ENCODE results near the gene MPHOSPH10.

- TF ChIP-seq, protein P1, sequence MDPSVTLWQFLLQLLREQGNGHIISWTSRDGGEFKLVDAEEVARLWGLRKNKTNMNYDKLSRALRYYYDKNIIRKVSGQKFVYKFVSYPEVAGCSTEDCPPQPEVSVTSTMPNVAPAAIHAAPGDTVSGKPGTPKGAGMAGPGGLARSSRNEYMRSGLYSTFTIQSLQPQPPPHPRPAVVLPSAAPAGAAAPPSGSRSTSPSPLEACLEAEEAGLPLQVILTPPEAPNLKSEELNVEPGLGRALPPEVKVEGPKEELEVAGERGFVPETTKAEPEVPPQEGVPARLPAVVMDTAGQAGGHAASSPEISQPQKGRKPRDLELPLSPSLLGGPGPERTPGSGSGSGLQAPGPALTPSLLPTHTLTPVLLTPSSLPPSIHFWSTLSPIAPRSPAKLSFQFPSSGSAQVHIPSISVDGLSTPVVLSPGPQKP (IDR thresholded peaks at IDR 0.05; ENCODE audit: borderline replicate concordance, low read depth, low read length) = no peak
- TF ChIP-seq, protein P2, sequence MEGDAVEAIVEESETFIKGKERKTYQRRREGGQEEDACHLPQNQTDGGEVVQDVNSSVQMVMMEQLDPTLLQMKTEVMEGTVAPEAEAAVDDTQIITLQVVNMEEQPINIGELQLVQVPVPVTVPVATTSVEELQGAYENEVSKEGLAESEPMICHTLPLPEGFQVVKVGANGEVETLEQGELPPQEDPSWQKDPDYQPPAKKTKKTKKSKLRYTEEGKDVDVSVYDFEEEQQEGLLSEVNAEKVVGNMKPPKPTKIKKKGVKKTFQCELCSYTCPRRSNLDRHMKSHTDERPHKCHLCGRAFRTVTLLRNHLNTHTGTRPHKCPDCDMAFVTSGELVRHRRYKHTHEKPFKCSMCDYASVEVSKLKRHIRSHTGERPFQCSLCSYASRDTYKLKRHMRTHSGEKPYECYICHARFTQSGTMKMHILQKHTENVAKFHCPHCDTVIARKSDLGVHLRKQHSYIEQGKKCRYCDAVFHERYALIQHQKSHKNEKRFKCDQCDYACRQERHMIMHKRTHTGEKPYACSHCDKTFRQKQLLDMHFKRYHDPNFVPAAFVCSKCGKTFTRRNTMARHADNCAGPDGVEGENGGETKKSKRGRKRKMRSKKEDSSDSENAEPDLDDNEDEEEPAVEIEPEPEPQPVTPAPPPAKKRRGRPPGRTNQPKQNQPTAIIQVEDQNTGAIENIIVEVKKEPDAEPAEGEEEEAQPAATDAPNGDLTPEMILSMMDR (conservative IDR thresholded peaks at IDR 0.05; ENCODE audit: low read depth, low read length) = no peak
- no peak for TF ChIP-seq MXI1 (IDR thresholded peaks at IDR 0.05; ENCODE audit: borderline replicate concordance, low read depth, low read length)
- no peak for TF ChIP-seq USF2 (IDR thresholded peaks at IDR 0.05; ENCODE audit: low read depth, low read length)
- no peak for TF ChIP-seq POLR2A (IDR thresholded peaks at IDR 0.05; ENCODE audit: low read depth, low read length)
- TF ChIP-seq RAD21 (IDR thresholded peaks at IDR 0.05; ENCODE audit: low read length) = no peak
- TF ChIP-seq SMC3 (IDR thresholded peaks at IDR 0.05; ENCODE audit: low read depth, low read length) = no peak
- TF ChIP-seq RFX5 (IDR thresholded peaks at IDR 0.05; ENCODE audit: low read depth, low read length) = no peak
- no peak for TF ChIP-seq NFE2L2 (IDR thresholded peaks at IDR 0.05; ENCODE audit: low read depth, low read length)
Observed at GRCh38 chr2:71153585-71154224, 23.3 kb downstream of the MPHOSPH10 start.
